HG02588 (cell line): Measurements from ENCODE around the gene SYNGAP1.
"Not testable (repeated sequence)": the region's sequence is repeated elsewhere in the genome, so short reads cannot be mapped to it uniquely, and the experiment has no call there.

ENCODE experiments used
- ATAC-seq: cut with Tn5 transposase; IDR thresholded peaks from one replicate; pipeline ENCODE4 v1.9.1; 2021; ENCODE audit warnings: mild to moderate bottlenecking, moderate library complexity; ENCODE audit not compliant: unreplicated experiment

The SYNGAP1 gene

DNA sequence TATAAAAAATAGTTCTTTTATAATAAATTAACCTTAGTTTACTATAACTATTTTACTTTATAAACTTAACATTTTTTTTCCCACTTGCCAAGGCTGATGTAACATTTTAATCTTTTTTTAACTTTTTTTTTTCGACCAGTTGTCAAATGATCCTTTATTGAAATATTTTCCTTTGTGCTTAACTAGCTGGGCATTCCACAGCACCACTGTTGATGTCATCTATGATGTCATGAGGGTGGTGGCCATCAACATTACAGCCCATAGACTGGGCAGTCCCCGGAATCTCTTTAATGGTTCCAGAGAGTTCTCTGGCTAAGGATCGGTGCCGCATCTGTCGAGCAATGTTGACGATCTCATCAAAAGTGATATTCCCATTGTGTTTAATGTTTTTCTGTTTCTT is 20.0 kb upstream of the SYNGAP1 start:
- not testable (repeated sequence) for ATAC-seq

DNA sequence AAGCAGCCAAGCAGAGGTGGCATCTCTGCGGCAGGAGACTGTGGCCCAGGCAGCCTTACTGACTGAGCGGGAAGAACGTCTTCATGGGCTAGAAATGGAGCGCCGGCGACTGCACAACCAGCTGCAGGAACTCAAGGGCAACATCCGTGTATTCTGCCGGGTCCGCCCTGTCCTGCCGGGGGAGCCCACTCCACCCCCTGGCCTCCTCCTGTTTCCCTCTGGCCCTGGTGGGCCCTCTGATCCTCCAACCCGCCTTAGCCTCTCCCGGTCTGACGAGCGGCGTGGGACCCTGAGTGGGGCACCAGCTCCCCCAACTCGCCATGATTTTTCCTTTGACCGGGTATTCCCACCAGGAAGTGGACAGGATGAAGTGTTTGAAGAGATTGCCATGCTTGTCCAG is 15.0 kb upstream of the SYNGAP1 start:
- no peak for ATAC-seq

DNA sequence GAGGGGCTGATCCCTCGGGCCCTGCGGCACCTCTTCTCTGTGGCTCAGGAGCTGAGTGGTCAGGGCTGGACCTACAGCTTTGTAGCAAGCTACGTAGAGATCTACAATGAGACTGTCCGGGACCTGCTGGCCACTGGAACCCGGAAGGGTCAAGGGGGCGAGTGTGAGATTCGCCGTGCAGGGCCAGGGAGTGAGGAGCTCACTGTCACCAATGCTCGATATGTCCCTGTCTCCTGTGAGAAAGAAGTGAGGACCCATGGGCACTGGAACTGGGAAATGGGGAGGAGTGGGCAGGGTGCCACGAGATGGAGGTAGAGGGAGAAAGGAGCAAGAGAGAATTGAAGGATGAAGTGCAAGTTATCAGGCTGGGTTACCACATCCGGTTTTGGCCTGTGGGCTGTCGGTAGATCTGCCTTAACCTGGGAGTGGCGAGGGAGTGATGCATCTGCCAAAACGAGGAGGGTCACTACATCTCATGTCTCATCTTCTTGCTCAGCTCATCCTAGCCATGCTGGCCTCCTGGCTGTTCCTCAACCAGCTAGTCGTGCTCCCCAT is 14.4 kb upstream of the SYNGAP1 start:
- ATAC-seq: no peak

DNA sequence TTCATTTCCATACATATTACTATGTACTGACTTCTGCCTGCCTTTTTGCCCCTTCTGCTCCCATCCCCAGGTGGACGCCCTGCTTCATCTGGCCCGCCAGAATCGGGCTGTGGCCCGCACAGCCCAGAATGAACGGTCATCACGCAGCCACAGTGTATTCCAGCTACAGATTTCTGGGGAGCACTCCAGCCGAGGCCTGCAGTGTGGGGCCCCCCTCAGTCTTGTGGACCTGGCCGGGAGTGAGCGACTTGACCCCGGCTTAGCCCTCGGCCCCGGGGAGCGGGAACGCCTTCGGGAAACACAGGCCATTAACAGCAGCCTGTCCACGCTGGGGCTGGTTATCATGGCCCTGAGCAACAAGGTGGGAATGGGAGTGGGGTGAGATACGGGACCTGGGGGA is 13.7 kb upstream of the SYNGAP1 start:
- no peak for ATAC-seq

DNA sequence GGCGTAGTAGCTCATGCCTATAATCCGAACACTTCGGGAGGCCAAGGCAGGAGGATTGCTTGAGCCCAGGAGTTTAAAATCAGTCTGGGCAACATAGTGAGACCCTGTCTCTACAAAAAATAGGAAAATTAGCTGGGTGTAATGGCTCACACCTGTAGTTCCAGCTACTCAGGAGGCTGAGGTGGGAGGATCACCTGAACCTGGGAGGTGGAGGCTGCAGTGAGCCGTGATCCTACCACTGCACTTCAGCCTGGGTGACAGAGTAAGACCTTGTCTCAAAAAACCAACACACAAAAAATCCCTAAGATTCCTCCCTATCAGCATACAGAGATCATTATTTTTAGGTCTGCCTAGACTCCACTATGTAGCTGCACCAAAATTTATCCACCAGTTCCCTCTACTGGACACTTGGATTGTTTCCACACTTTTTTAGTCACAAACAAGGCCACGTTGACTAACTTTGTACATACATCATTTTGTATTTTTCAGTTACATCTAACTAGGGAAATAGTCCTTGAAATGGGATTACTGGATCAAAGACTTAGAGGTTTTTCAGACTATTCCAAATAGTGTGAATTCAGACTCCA is 12.6 kb upstream of the SYNGAP1 start:
- no peak for ATAC-seq

DNA sequence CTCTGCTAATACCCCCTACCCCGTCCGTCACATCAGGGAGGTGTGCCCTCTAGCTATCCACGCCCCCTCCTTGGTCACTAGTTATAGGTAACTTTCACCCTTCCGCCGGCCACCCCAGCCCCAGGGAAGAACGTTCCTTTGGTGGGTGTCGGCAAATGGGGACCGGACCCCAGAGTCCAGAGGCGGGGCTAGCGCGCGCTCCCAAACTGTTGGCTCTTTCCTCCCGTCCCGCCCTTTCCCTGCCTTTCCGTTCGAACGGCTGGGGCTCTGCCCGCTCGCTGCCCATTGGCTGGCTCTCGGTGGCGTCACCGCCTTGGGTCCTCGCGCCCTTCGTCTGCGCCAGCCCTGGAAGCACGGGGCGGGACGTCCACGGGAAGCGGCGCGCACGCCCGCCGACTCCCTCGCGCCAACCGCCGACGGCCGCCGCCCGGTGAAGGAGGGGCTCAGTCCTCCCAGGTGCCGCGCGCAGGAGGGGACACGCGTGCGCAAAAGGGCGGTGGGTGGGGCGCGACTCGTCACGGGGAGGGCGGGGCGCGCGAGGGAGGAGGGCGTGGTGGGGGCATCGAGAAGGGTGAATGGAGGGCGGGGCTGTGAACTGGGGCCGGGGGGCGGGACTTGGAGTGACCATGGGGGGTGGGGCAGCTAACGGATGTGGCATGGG is 9.7 kb upstream of the SYNGAP1 start:
- ATAC-seq: peak; percentile 75

DNA sequence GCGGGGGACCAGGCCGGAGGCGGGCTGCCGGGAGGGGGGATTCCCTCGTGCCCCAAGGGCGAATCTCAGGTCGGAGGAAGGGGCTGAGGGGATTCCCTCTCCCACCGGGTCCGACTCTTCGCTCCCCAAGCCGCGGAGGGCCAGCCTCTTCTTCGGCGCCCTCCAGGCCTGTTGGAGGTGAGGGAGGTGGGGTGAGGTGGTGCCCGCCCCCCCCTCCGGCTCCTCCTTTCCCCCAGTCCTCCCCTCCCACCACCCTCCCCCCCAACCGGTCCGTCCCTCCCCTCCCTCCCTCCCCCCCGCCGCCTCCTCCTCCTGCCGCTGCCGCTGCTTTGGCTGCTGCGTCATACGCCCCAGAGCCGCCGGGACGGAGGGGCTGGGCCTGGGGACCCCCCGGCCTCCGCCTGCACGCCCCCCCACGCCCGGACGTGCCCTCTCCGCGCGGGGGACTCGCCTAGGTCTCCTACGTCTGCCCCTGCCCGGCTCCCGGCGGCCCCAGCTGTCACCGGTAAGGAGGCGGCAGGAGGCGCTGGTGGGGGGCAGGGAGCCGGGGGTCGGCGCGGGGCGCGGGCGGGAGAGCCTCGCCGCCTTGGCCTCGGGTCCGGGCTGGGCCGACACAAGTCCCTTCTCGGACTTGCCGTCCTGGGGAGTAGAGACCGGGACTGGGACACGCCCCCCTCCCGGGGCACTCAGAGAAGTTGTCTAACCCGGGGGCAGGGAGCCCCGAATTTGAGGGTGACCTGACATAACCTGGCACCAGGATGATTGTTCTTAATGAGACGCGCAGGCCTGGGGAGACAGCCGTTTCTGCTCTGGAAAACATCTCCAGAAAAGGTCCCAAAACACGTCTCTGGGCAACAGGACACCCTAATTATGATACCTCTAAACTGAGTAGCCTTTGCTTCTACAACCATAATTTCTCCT is 8.9 kb upstream of the SYNGAP1 start, which contains the start of gene PHF1:
Gene PHF1 (plus strand): TSS at position 304 of the 921 bp plus-strand sequence. CDS start 1,250 bp downstream, outside the sequence.
- peak; percentile 31 for ATAC-seq

DNA sequence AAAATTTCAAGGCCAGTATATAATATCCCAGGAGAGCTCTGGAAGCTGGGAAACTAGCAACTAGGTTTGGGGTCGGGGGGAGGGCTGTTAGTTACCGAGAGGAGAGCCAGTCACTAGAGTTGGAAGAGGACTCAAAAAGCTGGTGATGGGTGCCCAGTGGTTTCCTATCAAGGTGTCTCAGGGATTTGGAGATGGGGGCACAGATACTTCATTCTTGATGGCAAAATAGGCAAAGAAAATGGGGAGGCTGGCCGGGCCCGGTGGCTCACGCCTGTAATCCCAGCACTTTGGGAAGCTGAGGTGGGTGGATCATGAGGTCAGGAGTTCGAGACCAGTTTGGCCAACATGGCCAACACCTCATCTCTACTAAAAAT is 8.2 kb upstream of the SYNGAP1 start:
- ATAC-seq: no peak

DNA sequence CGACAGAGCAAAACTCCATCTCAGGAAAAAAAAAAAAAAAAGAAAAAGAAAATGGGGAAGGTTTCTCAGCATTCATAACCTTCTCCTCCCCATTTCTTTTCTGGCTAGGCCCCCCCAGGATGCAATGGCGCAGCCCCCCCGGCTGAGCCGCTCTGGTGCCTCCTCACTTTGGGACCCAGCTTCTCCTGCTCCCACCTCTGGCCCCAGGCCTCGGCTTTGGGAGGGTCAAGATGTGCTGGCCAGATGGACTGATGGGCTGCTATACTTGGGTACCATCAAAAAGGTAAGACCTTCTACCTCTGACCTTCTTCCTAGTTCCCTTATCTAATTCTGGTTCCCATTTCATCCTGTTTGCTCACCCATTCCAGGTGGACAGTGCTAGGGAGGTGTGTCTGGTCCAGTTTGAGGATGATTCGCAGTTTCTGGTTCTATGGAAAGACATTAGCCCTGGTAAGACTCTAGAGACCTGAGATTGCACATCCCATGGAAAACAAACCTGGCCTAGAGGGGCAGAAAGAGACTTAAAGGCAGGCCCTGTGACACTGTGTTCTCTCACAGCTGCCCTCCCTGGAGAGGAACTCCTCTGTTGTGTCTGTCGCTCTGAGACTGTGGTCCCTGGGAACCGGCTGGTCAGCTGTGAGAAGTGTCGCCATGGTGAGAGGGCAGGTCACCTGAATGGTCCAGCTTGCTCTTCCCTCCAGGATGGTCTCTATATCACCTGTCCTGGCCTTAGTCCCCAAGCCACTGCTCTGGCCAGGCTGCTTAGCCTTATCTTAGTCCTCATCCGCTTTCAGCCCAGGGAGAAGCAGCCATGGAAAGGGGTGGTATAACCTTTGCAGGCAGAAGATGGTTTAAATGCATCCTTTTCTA is 7.5 kb upstream of the SYNGAP1 start:
- no peak for ATAC-seq

DNA sequence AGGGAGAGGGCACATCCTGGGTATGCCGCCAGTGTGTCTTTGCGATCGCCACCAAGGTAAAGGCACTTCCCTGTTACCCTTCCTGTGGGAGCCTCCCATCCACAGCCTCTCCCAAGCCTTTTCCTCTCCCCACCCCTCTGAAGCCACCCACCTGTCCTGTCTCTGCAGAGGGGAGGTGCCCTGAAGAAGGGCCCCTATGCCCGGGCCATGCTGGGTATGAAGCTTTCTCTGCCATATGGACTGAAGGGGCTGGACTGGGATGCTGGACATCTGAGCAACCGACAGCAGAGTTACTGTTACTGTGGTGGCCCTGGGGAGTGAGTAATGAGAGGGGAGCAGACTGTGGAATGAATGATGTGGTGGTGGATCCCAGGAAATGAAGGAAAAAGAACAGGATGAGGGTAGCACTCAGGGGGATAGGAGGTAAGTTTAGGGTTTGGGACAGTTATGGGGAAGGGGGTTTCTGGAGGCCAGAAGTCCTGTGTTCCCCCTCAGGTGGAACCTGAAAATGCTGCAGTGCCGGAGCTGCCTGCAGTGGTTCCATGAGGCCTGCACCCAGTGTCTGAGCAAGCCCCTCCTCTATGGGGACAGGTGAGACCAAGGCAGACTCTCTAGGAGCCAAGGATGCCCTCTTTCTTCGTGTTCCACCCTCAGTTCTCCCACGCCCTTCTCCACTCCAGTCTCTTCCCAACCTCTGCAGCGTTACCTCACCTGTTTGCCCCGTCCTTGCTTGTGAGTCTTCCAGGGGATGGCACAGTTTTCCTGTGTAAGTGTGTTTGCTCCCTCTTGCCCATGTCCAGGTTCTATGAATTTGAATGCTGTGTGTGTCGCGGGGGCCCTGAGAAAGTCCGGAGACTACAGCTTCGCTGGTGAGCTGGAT is 6.4 kb upstream of the SYNGAP1 start:
- no peak for ATAC-seq

DNA sequence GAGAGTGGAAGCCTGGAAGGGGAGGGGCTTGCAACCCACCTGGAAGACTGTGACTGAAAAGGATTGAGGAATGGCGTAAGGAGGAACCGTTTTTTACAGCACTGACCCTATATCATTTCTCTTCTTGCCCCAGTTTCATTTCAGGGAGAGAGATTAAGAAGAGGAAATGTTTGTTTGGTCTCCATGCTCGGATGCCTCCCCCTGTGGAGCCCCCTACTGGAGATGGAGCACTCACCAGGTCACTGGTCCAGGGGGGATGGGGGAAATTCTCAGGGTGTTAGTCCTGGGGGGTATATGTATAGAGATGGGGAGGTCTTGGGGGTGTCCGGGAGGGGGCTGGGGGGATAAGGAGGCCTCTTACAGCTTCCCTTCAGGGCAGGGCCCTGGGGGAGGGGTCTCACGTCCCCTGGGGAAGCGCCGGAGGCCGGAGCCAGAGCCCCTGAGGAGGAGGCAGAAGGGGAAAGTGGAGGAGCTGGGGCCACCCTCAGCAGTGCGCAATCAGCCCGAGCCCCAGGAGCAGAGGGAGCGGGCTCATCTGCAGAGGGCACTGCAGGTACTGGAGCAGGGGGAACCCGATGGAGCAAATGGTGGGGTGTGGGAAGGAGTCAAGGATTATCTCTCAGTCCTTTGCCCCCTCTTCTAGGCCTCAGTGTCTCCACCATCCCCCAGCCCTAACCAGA is 5.1 kb upstream of the SYNGAP1 start:
- ATAC-seq: no peak

DNA sequence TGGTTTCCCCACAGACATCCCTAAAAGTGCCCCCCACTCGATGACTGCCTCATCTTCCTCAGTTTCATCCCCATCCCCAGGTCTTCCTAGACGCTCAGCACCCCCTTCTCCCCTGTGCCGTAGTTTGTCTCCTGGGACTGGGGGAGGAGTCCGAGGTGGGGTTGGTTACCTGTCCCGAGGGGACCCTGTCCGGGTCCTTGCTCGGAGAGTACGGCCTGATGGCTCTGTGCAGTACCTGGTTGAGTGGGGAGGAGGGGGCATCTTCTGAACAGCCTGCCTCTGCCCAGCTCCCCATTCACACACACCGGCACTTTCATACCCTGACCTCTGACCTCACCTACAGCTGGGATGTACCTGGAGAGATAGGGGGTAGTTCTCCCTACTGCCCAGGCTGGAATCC is 4.0 kb upstream of the SYNGAP1 start:
- ATAC-seq: no peak

DNA sequence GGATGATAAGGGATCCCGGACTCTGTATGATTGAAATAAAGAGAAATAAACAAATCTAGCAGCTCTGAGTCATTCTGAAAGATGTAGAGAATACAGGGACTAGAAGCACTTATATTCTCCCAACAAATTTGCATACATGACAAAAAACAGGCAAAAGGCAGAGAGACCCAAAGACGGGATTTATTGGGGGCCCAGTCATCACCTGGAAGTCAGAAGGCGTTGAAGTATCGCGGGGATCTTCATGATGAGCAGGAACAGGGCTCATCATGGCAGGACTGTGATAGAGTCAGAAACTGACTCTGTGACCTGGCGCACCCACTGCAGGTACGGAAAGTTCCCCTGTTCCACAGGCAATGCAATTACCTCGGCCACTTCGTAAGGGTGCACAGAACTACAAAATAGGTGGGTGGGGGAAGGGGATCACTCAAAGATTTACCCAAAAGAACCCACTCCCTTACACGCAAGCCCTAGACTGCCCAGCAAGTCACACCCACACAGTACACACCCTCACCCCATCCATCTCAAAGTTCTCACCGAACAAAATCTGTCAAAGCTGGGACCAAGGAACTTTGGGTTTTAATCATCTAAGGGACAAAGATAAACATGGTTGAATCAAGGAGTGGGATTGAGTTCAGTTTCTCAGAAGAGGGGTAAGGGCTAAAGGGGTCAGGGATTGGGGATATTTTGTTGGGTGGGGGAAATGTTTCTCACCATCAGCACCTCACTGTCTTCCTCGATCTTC is 3.3 kb upstream of the SYNGAP1 start:
- ATAC-seq: no peak

DNA sequence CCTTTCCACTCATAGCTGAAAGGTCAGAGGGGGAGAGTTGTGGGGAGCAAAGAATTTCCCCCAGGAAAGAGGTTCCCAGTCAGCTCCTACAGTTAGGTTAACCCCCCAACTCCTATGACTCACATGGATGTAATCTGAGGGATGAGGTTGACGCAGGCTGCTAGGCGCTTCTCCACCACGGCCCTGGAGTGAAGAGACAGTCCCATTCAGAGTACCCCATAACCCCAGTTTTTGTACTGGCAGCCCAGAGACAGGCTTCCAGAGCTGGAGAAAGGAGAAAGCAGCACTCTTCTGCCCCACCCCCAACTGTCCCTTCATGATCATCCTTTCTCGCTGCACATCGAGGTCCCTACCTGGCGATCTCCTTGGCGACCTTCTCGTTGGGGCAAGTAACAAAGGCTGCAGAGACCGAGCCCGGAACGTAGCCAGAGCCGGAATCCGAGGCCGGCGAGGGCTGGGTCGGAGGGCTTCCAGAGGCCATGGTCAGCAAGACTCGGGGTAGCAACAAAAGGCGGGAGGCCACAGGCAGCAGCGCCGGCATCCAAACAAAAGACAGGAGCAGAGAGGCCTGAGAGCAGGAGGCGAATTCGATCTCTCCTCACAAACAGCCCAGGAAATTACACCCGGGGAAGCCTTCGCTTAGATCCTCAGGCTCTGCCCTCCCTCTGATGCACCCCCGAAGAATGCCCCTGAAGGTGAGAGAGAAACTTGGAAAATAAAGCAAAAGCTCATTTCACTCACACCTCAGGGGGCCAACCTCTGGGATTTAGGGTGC is 2.5 kb upstream of the SYNGAP1 start:
- ATAC-seq: no peak

DNA sequence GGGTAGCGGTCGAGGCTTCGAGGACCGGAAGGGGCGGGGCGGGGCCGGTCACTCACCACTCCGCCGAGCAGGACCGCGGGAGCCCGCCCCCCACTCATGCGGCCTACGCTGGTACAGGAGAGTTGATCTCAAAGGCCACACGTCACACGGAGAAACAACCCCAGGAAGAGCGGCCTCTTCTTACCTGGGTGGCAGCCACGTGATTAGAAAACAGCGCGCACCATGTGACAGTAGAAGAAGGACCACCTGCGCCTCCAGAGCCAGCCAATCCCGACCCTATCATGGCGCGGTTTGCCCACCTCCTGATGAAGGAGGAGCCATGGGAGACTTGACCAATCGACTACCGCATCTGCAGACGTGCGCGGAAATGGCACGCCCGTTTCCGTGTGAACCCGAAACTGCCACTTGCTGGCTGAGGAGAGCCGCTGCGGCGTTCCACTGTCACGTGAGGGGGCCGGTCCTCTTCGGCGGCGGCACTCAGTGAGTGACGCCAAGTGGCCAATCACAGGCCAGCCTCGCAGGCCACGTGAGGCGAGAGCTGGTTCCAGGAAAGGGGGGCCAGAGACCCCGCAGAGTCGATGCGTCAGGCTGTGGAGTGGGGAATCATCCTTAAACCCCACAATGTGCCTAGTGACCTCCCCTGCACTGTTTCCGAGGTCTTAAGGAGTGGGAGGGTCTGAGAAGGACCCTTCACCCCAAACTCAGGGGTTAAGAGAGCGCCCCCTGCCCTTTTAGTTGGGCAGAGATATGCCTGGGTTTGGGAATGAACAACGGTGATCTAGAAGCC is 1.8 kb upstream of the SYNGAP1 start, which contains the start of gene CUTA:
Gene CUTA (minus strand): TSS at position 205 of the 787 bp plus-strand sequence. CDS start 107 bp downstream, at position 98.
- peak; percentile 81 for ATAC-seq

DNA sequence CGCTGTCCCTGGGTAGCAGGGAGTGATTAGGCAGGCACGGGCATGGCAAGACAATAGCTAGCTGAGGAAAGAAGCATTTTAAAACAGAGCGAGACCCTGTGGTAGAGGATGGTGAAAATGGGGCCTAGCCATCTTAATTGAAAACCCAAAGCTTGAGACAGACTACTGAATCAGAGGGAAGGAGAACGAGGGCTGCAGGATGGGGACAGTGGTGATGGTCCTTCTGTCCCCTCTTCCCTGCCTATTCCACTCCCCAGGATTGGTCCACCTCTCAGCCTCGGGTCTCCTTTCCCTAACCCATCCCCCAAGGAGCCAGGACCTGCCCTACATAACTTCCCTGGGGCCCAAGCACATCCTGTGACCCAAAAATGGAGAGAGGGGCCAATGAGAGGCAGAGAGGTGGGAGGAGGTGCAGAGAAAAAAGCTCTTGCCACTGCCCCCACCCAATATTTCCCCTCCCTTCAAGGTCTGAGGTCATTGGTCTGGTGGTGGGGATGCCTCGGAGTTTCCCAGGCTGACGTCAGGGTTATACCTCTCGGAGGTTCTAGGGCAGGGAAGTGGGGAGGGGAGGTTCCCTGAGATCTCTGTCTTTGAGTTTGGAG is 1.1 kb upstream of the SYNGAP1 start:
- ATAC-seq: no peak
